Body of pancreas (tissue), 4 donors: Measurements from ENCODE around the gene ARHGEF28. TPM values are rescaled to one million over a fixed set of nuclear protein-coding genes. Genes with fewer than 3 reads are reported as not detected.

Source experiments
- ATAC-seq: fragments of 150-250 bp; one replicate; pipeline ENCODE4 v1.9.1; 2016
- DNase-seq, 4 donors: peaks; one replicate each; pipeline ENCODE4 v3.0.0-alpha.2; 2019
- H3K27ac ChIP-seq, 4 donors: fragments of 200-600 bp; sonication (generic); 1 replicate in 3 of 4; 2 replicates in 1 of 4; pipeline versions ENCODE4 v1.5.1 to v1.6.1; 2016 to 2019; ENCODE audit warnings: mild to moderate bottlenecking in 1 of 4, mixed read lengths in 1 of 4, moderate library complexity in 1 of 4
- H3K27me3 ChIP-seq, 2 donors: fragments of 200-600 bp; sonication (generic); one replicate each; pipeline ENCODE4 v1.6.0; 2016; ENCODE audit warnings: mild to moderate bottlenecking in 1 of 2
- H3K36me3 ChIP-seq, 2 donors: fragments of 200-600 bp; sonication (generic); replicated peaks in 1 of 2; 2 replicates each; pipeline ENCODE4 v1.5.1; 2016; ENCODE audit warnings: low read depth in 2 of 2; ENCODE audit not compliant: insufficient read depth in 1 of 2
- H3K4me1 ChIP-seq: fragments of 200-600 bp; sonication (generic); one replicate; pipeline ENCODE4 v1.6.0; 2016
- H3K4me3 ChIP-seq, 2 donors: fragments of 200-600 bp; sonication (generic); 1 replicate in 1 of 2; 2 replicates in 1 of 2; pipeline ENCODE4 v1.5.1; 2016 to 2019
- H3K9me3 ChIP-seq, 3 donors: fragments of 200-600 bp; sonication (generic); 1 replicate in 2 of 3; 2 replicates in 1 of 3; pipeline ENCODE4 v1.5.1; 2016
- CTCF ChIP-seq, 7 experiments: fragments of 450-650 bp in 4 of 7; fragments of 200-600 bp in 3 of 7; sonication (generic) in 3 of 7; IDR thresholded peaks; one replicate each; pipeline ENCODE4 v1.5.1; 2016 to 2019; ENCODE audit warnings: antibody characterized with exemption in 7 of 7
- POLR2A ChIP-seq, 3 donors: fragments of 450-650 bp; IDR thresholded peaks; one replicate each; pipeline ENCODE4 v1.6.1; 2016; ENCODE audit warnings: antibody characterized with exemption in 3 of 3, mild to moderate bottlenecking in 2 of 3
- WGBS, 2 donors: methylation state at CpG; one replicate each; pipeline ENCODE4 v1.1.5; 2017; 5-methylcytosine and 5-hydroxymethylcytosine counted together
- intact Hi-C: fragments of 100-400 bp; cut with DNase I; formaldehyde crosslinking; loops from one replicate; pipeline ENCODE4 v1.15.1; 2023
- total RNA-seq, 2 donors: library from RNA; depleted of rRNA; stranded (reverse); fragments of >200 nt; gene quantifications; one replicate each; pipeline ENCODE4 v1.1.0, GENCODE V29; 2016

ARHGEF28 gene
- total RNA-seq, 2 donors from 2014 or later, result 63.0 to 67.2 TPM

- H3K4me1 ChIP-seq, result peaks cover 8% of the 10 kb centered on the region
- no peak for TF ChIP-seq CTCF (IDR thresholded peaks at IDR 0.05)
- no peak for TF ChIP-seq POLR2A (IDR thresholded peaks at IDR 0.05)
- H3K9me3 ChIP-seq, result no peaks in the 10 kb centered on the region
- H3K4me3 ChIP-seq, result no peak overlapping the region
- H3K27ac ChIP-seq, result no peak overlapping the region
- no peaks in the 10 kb centered on the region for H3K27me3 ChIP-seq
- no peak for ATAC-seq
- intact Hi-C loops, result no loop called here
- WGBS, 2 donors, result 88% methylated on average over 11 to 12 of the region's 12 CpGs
- H3K36me3 ChIP-seq, result peaks cover 0 to 15% of the 10 kb centered on the region in 2 donors
- DNase-seq, result no peak
These were observed 270.7 kb downstream of the ARHGEF28 start for GRCh38 chr5:73896668-73897067.

- Histone ChIP-seq H3K36me3 (peaks cover 0 to 12% of the 10 kb centered on the region in 2 donors), H3K27me3 (no peaks in the 10 kb centered on the region), H3K9me3 (no peaks in the 10 kb centered on the region), H3K4me1 (peaks cover 19% of the 10 kb centered on the region), H3K27ac (no peak overlapping the region), H3K4me3 (no peak overlapping the region)
- DNase-seq (no peak), ATAC-seq (no peak)
- 89 to 91% methylated on average over 5 of the region's 5 CpGs for WGBS, 2 donors
- TF ChIP-seq POLR2A (IDR thresholded peaks at IDR 0.05) (no peak), CTCF (IDR thresholded peaks at IDR 0.05) (no peak)
- intact Hi-C loops, result no loop called here
These were observed 271.9 kb downstream of the ARHGEF28 start for GRCh38 chr5:73897893-73898292.

GRCh38 chr5:73899055-73899454, 273.1 kb downstream of the ARHGEF28 start:
- H3K36me3 ChIP-seq, result peaks cover 0 to 12% of the 10 kb centered on the region in 2 donors
- H3K4me1 ChIP-seq, result peaks cover 19% of the 10 kb centered on the region
- WGBS, 2 donors, result 85% methylated on average over 9 of the region's 9 CpGs
- no peak overlapping the region for H3K27ac ChIP-seq
- no peak for DNase-seq
- no peaks in the 10 kb centered on the region for H3K9me3 ChIP-seq
- intact Hi-C loops, result no loop called here
- no peak overlapping the region for H3K4me3 ChIP-seq
- ATAC-seq, result no peak
- H3K27me3 ChIP-seq, result no peaks in the 10 kb centered on the region
- TF ChIP-seq POLR2A (IDR thresholded peaks at IDR 0.05) (no peak), CTCF (IDR thresholded peaks at IDR 0.05) (no peak)

- no peaks in the 10 kb centered on the region for H3K9me3 ChIP-seq
- TF ChIP-seq CTCF (IDR thresholded peaks at IDR 0.05) (no peak), POLR2A (IDR thresholded peaks at IDR 0.05) (no peak)
- no peak overlapping the region for H3K27ac ChIP-seq
- DNase-seq, result no peak
- peaks cover 0 to 15% of the 10 kb centered on the region in 2 donors for H3K36me3 ChIP-seq
- H3K4me1 ChIP-seq, result peaks cover 19% of the 10 kb centered on the region
- WGBS, 2 donors, result 61 to 65% methylated on average over 3 of the region's 3 CpGs
- intact Hi-C loops, result loop anchor here (5.0 kb wide), 1 partner anchor 747 kb away; no protein-coding TSS in a partner anchor
- H3K4me3 ChIP-seq, result no peak overlapping the region
- no peak for ATAC-seq
- no peaks in the 10 kb centered on the region for H3K27me3 ChIP-seq
These were observed 273.9 kb downstream of the ARHGEF28 start for GRCh38 chr5:73899916-73900315.

GRCh38 chr5:73900566-73900965, 274.6 kb downstream of the ARHGEF28 start:
- H3K4me1 ChIP-seq, result peaks cover 19% of the 10 kb centered on the region
- no peaks in the 10 kb centered on the region for H3K9me3 ChIP-seq
- TF ChIP-seq CTCF (IDR thresholded peaks at IDR 0.05), result no peak
- TF ChIP-seq POLR2A (IDR thresholded peaks at IDR 0.05), result no peak
- intact Hi-C loops, result loop anchor here (5.0 kb wide), 1 partner anchor 747 kb away; no protein-coding TSS in a partner anchor
- no peak overlapping the region for H3K27ac ChIP-seq
- DNase-seq (no peak), ATAC-seq (no peak)
- 81 to 83% methylated on average over 7 of the region's 7 CpGs for WGBS, 2 donors
- H3K27me3 ChIP-seq, result no peaks in the 10 kb centered on the region
- no peak overlapping the region for H3K4me3 ChIP-seq
- peaks cover 0 to 15% of the 10 kb centered on the region in 2 donors for H3K36me3 ChIP-seq
